Kidney (tissue), 14 donors: ENCODE measurements around the gene ACSBG1. TPM values are rescaled to one million over a fixed set of nuclear protein-coding genes. Genes with fewer than 3 reads are reported as not detected.
A peak's percentile ranks its signal among the peaks of the same experiment; 100 is the strongest.

Experiments used
- DNase-seq, 5 donors: peaks; one replicate each; pipeline ENCODE4 v3.0.0-alpha.2; 2013 to 2020
- FAIRE-seq: peaks from 2 replicates; lab custom pipeline; 2012; peaks lifted over from hg19 to GRCh38; lab: Jason Lieb, UNC
- H3K27ac ChIP-seq, 2 donors: one replicate each; pipeline ENCODE4 v1.7.0; 2013; ENCODE audit warnings: low read depth in 2 of 2, low read length in 2 of 2, inconsistent platforms in 1 of 2
- H3K27me3 ChIP-seq: one replicate; pipeline ENCODE4 v1.7.1; 2013; ENCODE audit warnings: low read length, inconsistent platforms; ENCODE audit not compliant: control insufficient read depth, insufficient read depth
- H3K36me3 ChIP-seq, 3 donors: one replicate each; pipeline versions ENCODE4 v1.7.0 to v1.7.1; 2013; ENCODE audit warnings: low read length in 3 of 3, control low read depth in 1 of 3, inconsistent platforms in 1 of 3; ENCODE audit not compliant: insufficient read depth in 3 of 3, control insufficient read depth in 2 of 3
- H3K4me1 ChIP-seq, 3 donors: one replicate each; pipeline versions ENCODE4 v1.7.0 to v1.7.1; 2013; ENCODE audit warnings: low read length in 3 of 3, inconsistent platforms in 1 of 3, low read depth in 1 of 3; ENCODE audit not compliant: control insufficient read depth in 2 of 3, insufficient read depth in 2 of 3
- H3K4me3 ChIP-seq, 3 donors: one replicate each; pipeline versions ENCODE4 v1.7.0 to v1.8.1; 2013; ENCODE audit warnings: low read length in 3 of 3, control low read depth in 1 of 3, inconsistent platforms in 1 of 3
- H3K9ac ChIP-seq, 3 donors: one replicate each; pipeline versions ENCODE4 v1.7.0 to v1.7.1; 2013; ENCODE audit warnings: low read length in 3 of 3, control low read depth in 1 of 3, inconsistent platforms in 1 of 3
- H3K9me3 ChIP-seq, 3 donors: one replicate each; pipeline versions ENCODE4 v1.7.0 to v1.7.1; 2013; ENCODE audit warnings: low read length in 3 of 3, control low read depth in 1 of 3, inconsistent platforms in 1 of 3; ENCODE audit not compliant: control insufficient read depth in 2 of 3, insufficient read depth in 1 of 3
- intact Hi-C: fragments of 100-400 bp; cut with DNase I; formaldehyde crosslinking; loops from one replicate; pipeline ENCODE4 v1.11.1; 2022
- polyA plus RNA-seq: library from polyadenylated mRNA; stranded (reverse); fragments of 350-450 nt; fragmentation: Illumina TruSeq; extraction: RNeasy Lipid Tissue Mini Kit (QIAGEN cat#74804); gene quantifications from one replicate; pipeline ENCODE4 v1.2.3, GENCODE V29; 2014; ENCODE audit warnings: low read depth, low replicate concordance; ENCODE audit not compliant: insufficient read depth
- total RNA-seq: library from RNA; stranded (reverse); fragmentation: NEBNext Ultra II Directional; extraction: Animal tissue kit (Norgen Biotek cat#: 25700); gene quantifications from one replicate; pipeline ENCODE4 v1.2.1, GENCODE V29; 2021
- TF ChIP-seq, protein P1 (sequence below): IDR thresholded peaks from 3 replicates; pipeline ENCODE4 v1.5.1; 2012; ENCODE audit warnings: mild to moderate bottlenecking, moderate library complexity, borderline replicate concordance; ENCODE audit not compliant: insufficient read depth; ENCODE audit errors: extremely low read depth
- donor health status: control.
- donor health status: control.
- donor health status: control.
- donor health status: control.
- donor health status: control.
- donor health status: DM: yes; HTN: yes; CAD: no.
- donor health status: Normal renal cell carcinoma (clear cell type).

Gene ACSBG1
- total and polyA plus RNA-seq, 2 donors from 2014 or later, result 0.13 to 0.86 TPM

DNA sequence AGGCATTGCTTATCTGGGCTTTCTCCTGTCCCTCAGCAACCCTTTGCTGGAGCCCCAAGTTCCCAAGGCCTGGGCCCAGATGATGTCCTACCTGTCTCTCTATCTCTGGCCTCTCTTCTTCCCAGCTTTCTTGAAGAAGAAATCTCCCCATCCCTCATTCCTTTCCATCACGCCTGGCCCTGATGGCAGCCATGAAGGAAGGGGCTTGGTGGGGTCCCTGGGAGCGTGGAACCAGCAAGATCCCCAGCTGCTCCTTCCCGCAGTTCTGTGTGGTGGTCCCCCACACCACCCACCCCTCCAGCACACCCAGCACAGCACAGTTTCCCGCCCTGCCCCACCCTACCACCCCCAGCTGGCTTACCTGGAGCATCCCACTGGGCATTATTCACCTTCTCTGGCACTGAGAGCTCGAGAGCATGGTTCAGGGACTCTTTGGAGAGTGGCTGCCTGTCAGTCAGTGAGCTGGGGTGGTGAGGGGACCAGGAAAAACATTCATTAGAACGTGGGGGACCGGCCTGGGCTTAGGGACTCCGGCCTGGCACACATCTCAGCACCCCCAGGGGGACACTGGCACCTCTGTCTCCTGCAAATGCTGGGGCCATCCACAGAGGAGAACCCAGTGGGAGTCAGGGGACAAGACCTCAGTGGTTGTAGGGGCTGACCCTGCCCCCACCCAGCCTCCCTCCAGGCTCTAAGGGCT, 26.6 kb downstream of the ACSBG1 start:
- no peak for DNase-seq
- Histone ChIP-seq H3K9ac (no peak overlapping the region), H3K27me3 (no peaks in the 10 kb centered on the region), H3K4me3 (no peak overlapping the region), H3K4me1 (peaks cover 0 to 6% (median 0%) of the 10 kb centered on the region in 3 donors), H3K27ac (no peak overlapping the region), H3K9me3 (no peaks in the 10 kb centered on the region), H3K36me3 (no peaks in the 10 kb centered on the region)
- TF ChIP-seq, protein P1, sequence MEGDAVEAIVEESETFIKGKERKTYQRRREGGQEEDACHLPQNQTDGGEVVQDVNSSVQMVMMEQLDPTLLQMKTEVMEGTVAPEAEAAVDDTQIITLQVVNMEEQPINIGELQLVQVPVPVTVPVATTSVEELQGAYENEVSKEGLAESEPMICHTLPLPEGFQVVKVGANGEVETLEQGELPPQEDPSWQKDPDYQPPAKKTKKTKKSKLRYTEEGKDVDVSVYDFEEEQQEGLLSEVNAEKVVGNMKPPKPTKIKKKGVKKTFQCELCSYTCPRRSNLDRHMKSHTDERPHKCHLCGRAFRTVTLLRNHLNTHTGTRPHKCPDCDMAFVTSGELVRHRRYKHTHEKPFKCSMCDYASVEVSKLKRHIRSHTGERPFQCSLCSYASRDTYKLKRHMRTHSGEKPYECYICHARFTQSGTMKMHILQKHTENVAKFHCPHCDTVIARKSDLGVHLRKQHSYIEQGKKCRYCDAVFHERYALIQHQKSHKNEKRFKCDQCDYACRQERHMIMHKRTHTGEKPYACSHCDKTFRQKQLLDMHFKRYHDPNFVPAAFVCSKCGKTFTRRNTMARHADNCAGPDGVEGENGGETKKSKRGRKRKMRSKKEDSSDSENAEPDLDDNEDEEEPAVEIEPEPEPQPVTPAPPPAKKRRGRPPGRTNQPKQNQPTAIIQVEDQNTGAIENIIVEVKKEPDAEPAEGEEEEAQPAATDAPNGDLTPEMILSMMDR, result no peak
- FAIRE-seq, result no peak
- intact Hi-C loops, result no loop called here

DNA sequence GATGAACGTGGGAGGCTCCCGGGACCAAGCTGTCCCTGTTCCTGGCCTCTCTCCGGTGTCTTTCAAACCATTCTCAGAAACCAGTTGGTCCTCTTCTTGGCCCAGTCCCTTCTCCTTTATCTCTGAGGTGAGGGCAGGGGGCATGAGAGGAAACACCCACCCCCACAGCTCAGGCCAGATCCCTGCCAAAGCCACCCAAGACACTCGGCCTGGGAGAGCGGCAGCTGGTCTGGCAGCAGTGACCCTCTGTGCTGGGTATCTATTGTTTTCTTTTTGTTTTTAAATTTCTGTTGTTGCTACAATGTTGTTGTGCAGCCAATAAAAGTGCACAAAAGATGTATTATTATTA, 27.3 kb downstream of the ACSBG1 start:
- H3K9ac ChIP-seq, result no peak overlapping the region
- H3K36me3 ChIP-seq, result no peaks in the 10 kb centered on the region
- no peaks in the 10 kb centered on the region for H3K9me3 ChIP-seq
- no peak overlapping the region for H3K4me3 ChIP-seq
- intact Hi-C loops, result no loop called here
- peaks cover 0 to 6% (median 0%) of the 10 kb centered on the region in 3 donors for H3K4me1 ChIP-seq
- TF ChIP-seq, protein P1, result no peak
- no peak overlapping the region for H3K27ac ChIP-seq
- no peak for DNase-seq
- FAIRE-seq, result no peak
- no peaks in the 10 kb centered on the region for H3K27me3 ChIP-seq

DNA sequence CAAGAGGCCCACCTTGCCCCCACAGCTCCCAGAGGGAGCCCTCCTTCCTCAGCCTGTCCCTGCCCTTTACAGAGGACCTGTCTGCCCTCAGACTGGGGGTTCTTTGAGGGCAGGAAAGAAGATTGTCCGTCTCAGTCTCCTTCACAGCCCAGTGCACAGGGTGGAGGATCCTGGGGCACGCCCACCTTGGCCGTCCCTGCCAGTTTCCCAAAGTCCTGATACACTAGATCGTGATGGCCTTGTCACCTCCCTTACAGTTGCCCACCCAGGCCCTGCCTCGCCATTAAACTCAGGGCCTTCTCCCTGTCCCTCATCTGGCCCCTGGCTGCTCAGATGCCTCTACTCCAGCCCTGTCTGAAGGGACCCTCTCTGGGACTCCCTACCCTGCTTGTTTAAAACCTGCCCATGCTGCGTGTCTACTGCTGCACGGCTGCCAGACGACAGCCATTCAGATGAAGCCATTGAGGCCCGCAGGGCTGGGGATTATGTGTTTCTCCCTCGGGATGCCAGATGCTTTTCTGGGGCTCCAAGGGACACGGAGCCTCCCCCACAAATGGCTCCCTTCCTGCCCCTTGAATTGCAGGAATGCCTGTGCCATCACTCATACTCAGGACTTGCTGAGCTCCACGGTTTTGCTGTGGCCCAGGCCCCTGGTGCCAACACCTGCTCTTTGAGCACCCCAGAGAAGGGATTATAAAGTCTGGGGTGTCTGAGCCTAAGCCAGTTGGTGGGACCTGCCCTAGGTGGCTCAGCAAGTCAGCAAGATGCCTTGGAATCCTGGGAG, 27.8 kb downstream of the ACSBG1 start:
- TF ChIP-seq, protein P1, result no peak
- FAIRE-seq (no peak), DNase-seq (peak in 1 of 5 donors; percentile 40)
- Histone ChIP-seq H3K9me3 (no peaks in the 10 kb centered on the region), H3K27me3 (no peaks in the 10 kb centered on the region), H3K4me1 (peaks cover 0 to 6% (median 0%) of the 10 kb centered on the region in 3 donors), H3K4me3 (no peak overlapping the region), H3K27ac (no peak overlapping the region), H3K36me3 (no peaks in the 10 kb centered on the region), H3K9ac (no peak overlapping the region)
- intact Hi-C loops, result no loop called here
